Heart left ventricle (tissue), 13 donors: ENCODE measurements around the gene SLC22A31.

Experiments
- POLR2A ChIP-seq, 2 donors: fragments of 450-650 bp; IDR thresholded peaks; one replicate each; pipeline ENCODE4 v1.6.1; 2017; ENCODE audit warnings: antibody characterized with exemption in 2 of 2, mild to moderate bottlenecking in 2 of 2, moderate library complexity in 2 of 2
- TF ChIP-seq, protein P1 (sequence below), 12 donors: fragments of 200-600 bp; sonication (generic) in 4 of 12; IDR thresholded peaks; one replicate each; pipeline versions ENCODE4 v1.5.0 to v1.8.0; 2018 to 2022; ENCODE audit warnings: antibody characterized with exemption in 12 of 12, mild to moderate bottlenecking in 5 of 12
- donor health status: ischemic (EF 13 %, LVEDD 7.1; RV severe dilation, severe dysfunction).
- donor health status: DM: no; HTN: yes; CAD: no.
- donor health status: DM: no; HTN: no; CAD: no.
- donor health status: ischemic (EF 25% LVEDD 6.9; RV normal size, moderate dysfunction).
- donor health status: ischemic (EF 25% LVEDD 5.7; RV mildly dilated, moderate dysfunction).
- donor health status: ischemic (EF 35%, LVEDD 5.7; RV mildly dilated, moderate dysfunction).
- donor health status: nonischemic (EF 11% LVEDD 7.7; RV severe dilation, severe dysfunction).
- donor health status: DM: yes; HTN: yes; CAD: no.
- donor health status: PGD.
- donor health status: ischemic (EF 29% LVEDD 5.4; RV normal size, mild dysfunction).
- donor health status: nonischemic (EF 23%, LVEDD 6.1; RV moderate dilation, normal function).

DNA sequence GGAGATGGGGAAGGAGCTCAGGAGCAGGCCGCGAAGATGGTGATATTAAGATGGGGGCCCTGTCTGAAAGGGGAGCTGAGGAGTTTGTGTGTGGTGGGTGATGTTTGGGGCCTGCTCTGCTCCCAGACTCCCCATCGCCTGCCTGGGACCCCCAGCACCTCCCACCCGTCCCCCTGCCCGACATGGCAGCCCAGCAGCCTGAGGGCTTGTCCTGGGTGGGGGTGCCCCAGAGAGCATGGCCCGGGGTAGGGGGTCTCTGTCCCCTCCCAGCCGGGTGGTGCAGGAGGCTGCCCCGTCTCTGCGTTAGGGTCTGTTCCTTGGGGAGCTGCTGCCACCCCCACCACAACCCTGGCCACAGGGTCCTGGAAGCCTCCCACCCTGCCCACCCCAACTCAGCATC is 23.6 kb downstream of the SLC22A31 start:
- no peak for TF ChIP-seq POLR2A (IDR thresholded peaks at IDR 0.05)
- TF ChIP-seq, protein P1, sequence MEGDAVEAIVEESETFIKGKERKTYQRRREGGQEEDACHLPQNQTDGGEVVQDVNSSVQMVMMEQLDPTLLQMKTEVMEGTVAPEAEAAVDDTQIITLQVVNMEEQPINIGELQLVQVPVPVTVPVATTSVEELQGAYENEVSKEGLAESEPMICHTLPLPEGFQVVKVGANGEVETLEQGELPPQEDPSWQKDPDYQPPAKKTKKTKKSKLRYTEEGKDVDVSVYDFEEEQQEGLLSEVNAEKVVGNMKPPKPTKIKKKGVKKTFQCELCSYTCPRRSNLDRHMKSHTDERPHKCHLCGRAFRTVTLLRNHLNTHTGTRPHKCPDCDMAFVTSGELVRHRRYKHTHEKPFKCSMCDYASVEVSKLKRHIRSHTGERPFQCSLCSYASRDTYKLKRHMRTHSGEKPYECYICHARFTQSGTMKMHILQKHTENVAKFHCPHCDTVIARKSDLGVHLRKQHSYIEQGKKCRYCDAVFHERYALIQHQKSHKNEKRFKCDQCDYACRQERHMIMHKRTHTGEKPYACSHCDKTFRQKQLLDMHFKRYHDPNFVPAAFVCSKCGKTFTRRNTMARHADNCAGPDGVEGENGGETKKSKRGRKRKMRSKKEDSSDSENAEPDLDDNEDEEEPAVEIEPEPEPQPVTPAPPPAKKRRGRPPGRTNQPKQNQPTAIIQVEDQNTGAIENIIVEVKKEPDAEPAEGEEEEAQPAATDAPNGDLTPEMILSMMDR (IDR thresholded peaks at IDR 0.05) = no peak
